ENCODE measurements around the gene TBC1D4. TPM values are rescaled to one million over a fixed set of nuclear protein-coding genes. Genes with fewer than 3 reads are reported as not detected.
A peak's percentile ranks its signal among the peaks of the same experiment; 100 is the strongest.

TBC1D4 gene
- total RNA-seq, 4 donors from 2014 or later = 49.9 to 279 (median 211) TPM

- no peak for TF ChIP-seq CTCF (IDR thresholded peaks at IDR 0.05 in 4 of 5, conservative IDR thresholded peaks at IDR 0.05 in 1 of 5)
- no peak for TF ChIP-seq POLR2A (IDR thresholded peaks at IDR 0.05)
- Histone ChIP-seq H3K9me3 (no peaks in the 10 kb centered on the region), H3K4me1 (peaks cover 48 to 52% of the 10 kb centered on the region in 2 donors), H3K4me3 (no peak overlapping the region), H3K27me3 (no peaks in the 10 kb centered on the region), H3K36me3 (no peaks in the 10 kb centered on the region), H3K27ac (peak overlapping the region in 3 of 4 donors; percentile 24 to 89 (median 53))
- in situ Hi-C loops (cut with MboI; ENCODE audit: low sequenced_read_pairs in 4 of 4) = loop anchor here in 1 of 4 donors (10.0 kb wide), 1 partner anchor 166 kb away; the partner anchor contains the start of gene UCHL3
- intact Hi-C loops (cut with DNase I; ENCODE audit: low total_unique reads) = no loop called here
- ATAC-seq (no peak), DNase-seq (no peak)
Measured at GRCh38 chr13:75378301-75378700, 103.7 kb downstream of the TBC1D4 start.

- Histone ChIP-seq H3K36me3 (no peaks in the 10 kb centered on the region), H3K4me3 (no peak overlapping the region), H3K4me1 (peaks cover 55 to 56% of the 10 kb centered on the region in 2 donors), H3K27ac (peak overlapping the region in 3 of 4 donors; percentile 24 to 89 (median 78)), H3K27me3 (no peaks in the 10 kb centered on the region), H3K9me3 (no peaks in the 10 kb centered on the region)
- DNase-seq (no peak), ATAC-seq (no peak)
- intact Hi-C loops (cut with DNase I; ENCODE audit: low total_unique reads) (no loop called here), in situ Hi-C loops (cut with MboI; ENCODE audit: low sequenced_read_pairs in 4 of 4) (loop anchor here in 1 of 4 donors (10.0 kb wide), 1 partner anchor 168 kb away; the partner anchor contains the start of gene UCHL3)
- no peak for TF ChIP-seq POLR2A (IDR thresholded peaks at IDR 0.05)
- TF ChIP-seq CTCF (IDR thresholded peaks at IDR 0.05 in 4 of 5, conservative IDR thresholded peaks at IDR 0.05 in 1 of 5) = no peak
Measured at GRCh38 chr13:75376792-75377402, 105.1 kb downstream of the TBC1D4 start.

- no peak for ATAC-seq
- no peaks in the 10 kb centered on the region for H3K9me3 ChIP-seq
- intact Hi-C loops (cut with DNase I; ENCODE audit: low total_unique reads) = no loop called here
- in situ Hi-C loops (cut with MboI; ENCODE audit: low sequenced_read_pairs in 4 of 4) = loop anchor here in 1 of 4 donors (10.0 kb wide), 1 partner anchor 169 kb away; the partner anchor contains the start of gene UCHL3
- H3K4me1 ChIP-seq = peaks cover 68% of the 10 kb centered on the region in 2 donors
- TF ChIP-seq POLR2A (IDR thresholded peaks at IDR 0.05) (no peak), CTCF (IDR thresholded peaks at IDR 0.05 in 4 of 5, conservative IDR thresholded peaks at IDR 0.05 in 1 of 5) (no peak)
- no peaks in the 10 kb centered on the region for H3K27me3 ChIP-seq
- H3K36me3 ChIP-seq = no peaks in the 10 kb centered on the region
- H3K4me3 ChIP-seq = no peak overlapping the region
- H3K27ac ChIP-seq = peak overlapping the region; percentile 75 to 89 (median 80)
- no peak for DNase-seq
Measured at GRCh38 chr13:75375329-75375728, 106.6 kb downstream of the TBC1D4 start.

GRCh38 chr13:75373988-75374387 is 108.0 kb downstream of the TBC1D4 start:
- Histone ChIP-seq H3K4me3 (no peak overlapping the region), H3K27ac (peak overlapping the region; percentile 75 to 89 (median 80)), H3K27me3 (no peaks in the 10 kb centered on the region), H3K36me3 (no peaks in the 10 kb centered on the region), H3K4me1 (peaks cover 73 to 75% of the 10 kb centered on the region in 2 donors), H3K9me3 (no peaks in the 10 kb centered on the region)
- no peak for TF ChIP-seq CTCF (IDR thresholded peaks at IDR 0.05 in 4 of 5, conservative IDR thresholded peaks at IDR 0.05 in 1 of 5)
- TF ChIP-seq POLR2A (IDR thresholded peaks at IDR 0.05) = no peak
- in situ Hi-C loops (cut with MboI; ENCODE audit: low sequenced_read_pairs in 4 of 4) (loop anchor here in 2 of 4 donors (5.0 to 10.0 kb wide), 2 partner anchors 103 to 171 kb away; partner anchors contain the start of gene UCHL3 (in 1 of the 2)), intact Hi-C loops (cut with DNase I; ENCODE audit: low total_unique reads) (loop anchor here (5.0 kb wide), 1 partner anchor 43 kb away; no protein-coding TSS in a partner anchor)
- DNase-seq = no peak
- ATAC-seq = peak in 1 of 2 donors; percentile 32
